ENCODE results near the gene GPR37. TPM values are rescaled to one million over a fixed set of nuclear protein-coding genes. Genes with fewer than 3 reads are reported as not detected.

GPR37 gene
- total and polyA plus RNA-seq, 2 donors (not counting 3 experiments of a cell fraction or from before 2014, with no cell fraction given): 0.92 to 2.1 TPM

- Histone ChIP-seq H3K4me1 (ENCODE audit: control insufficient read depth, extremely low read depth, insufficient read depth, low read length) (no peaks in the 10 kb centered on the region), H3K9ac (replicated peaks; ENCODE audit: extremely low read depth, insufficient read depth, low read length) (no peak overlapping the region), H3K27ac (ENCODE audit: insufficient read depth, low read depth, low read length) (no peak overlapping the region), H3K36me3 (ENCODE audit: control insufficient read depth in 2 of 2, extremely low read depth in 1 of 2, insufficient read depth in 2 of 2, low read length in 2 of 2) (no peaks in the 10 kb centered on the region), H3K9me1 (replicated peaks; ENCODE audit: control insufficient read depth, extremely low read depth, insufficient read depth, low read length) (no peaks in the 10 kb centered on the region), H3K27me3 (ENCODE audit: control insufficient read depth in 2 of 2, insufficient read depth in 2 of 2, low read length in 2 of 2) (peaks cover 4 to 7% of the 10 kb centered on the region in 2 experiments), H3K79me2 (ENCODE audit: control insufficient read depth, insufficient read depth, low read length) (no peaks in the 10 kb centered on the region), H3K4me3 (replicated peaks in 1 of 3; ENCODE audit: insufficient read depth in 1 of 3, low read depth in 1 of 3, low read length in 3 of 3) (no peak overlapping the region), H2AFZ (ENCODE audit: low read depth, low read length) (no peak overlapping the region), H3K9me3 (replicated peaks; ENCODE audit: control insufficient read depth, insufficient read depth, low read length) (no peaks in the 10 kb centered on the region), H3K4me2 (ENCODE audit: insufficient read depth, low read length) (no peak overlapping the region), H4K20me1 (replicated peaks; ENCODE audit: control insufficient read depth, extremely low read depth, insufficient read depth, low read length) (no peaks in the 10 kb centered on the region)
- ChIA-PET POLR2A (no interaction called here), CTCF (interaction anchor here (2.5 kb wide), 1 partner anchor 692 kb away, joined by 7 read pairs; no protein-coding TSS in a partner anchor)
- TF ChIP-seq MAX (IDR thresholded peaks at IDR 0.05; ENCODE audit: insufficient read depth, insufficient read length) (no peak), CTCF (IDR thresholded peaks at IDR 0.05; ENCODE audit: extremely low read depth in 1 of 2, insufficient read depth in 1 of 2, low read depth in 1 of 2, low read length in 2 of 2) (no peak), JUN (IDR thresholded peaks at IDR 0.05; ENCODE audit: borderline replicate concordance, insufficient read depth, insufficient read length, low read depth) (no peak)
- DNase-seq (ENCODE audit: low read depth, low spot score) (no peak), FAIRE-seq (no peak)
- no TSS peak for BruUV-seq (replicated peaks)
- intact Hi-C loops (cut with micrococcal nuclease): no loop called here
- dilution Hi-C loops (cut with MboI; ENCODE audit: extremely low pct_ligation_motif_present, low sequenced_read_pairs): no loop called here
These were observed 27.1 kb upstream of the GPR37 start for GRCh38 chr7:124792696-124793095.

GRCh38 chr7:124792002-124792401 lies 26.4 kb upstream of the GPR37 start:
- Histone ChIP-seq H3K4me2 (ENCODE audit: insufficient read depth, low read length) (no peak overlapping the region), H4K20me1 (replicated peaks; ENCODE audit: control insufficient read depth, extremely low read depth, insufficient read depth, low read length) (no peaks in the 10 kb centered on the region), H3K4me3 (replicated peaks in 1 of 3; ENCODE audit: insufficient read depth in 1 of 3, low read depth in 1 of 3, low read length in 3 of 3) (no peak overlapping the region), H3K9me1 (replicated peaks; ENCODE audit: control insufficient read depth, extremely low read depth, insufficient read depth, low read length) (no peaks in the 10 kb centered on the region), H3K27me3 (ENCODE audit: control insufficient read depth in 2 of 2, insufficient read depth in 2 of 2, low read length in 2 of 2) (peaks cover 4 to 7% of the 10 kb centered on the region in 2 experiments), H3K9me3 (replicated peaks; ENCODE audit: control insufficient read depth, insufficient read depth, low read length) (no peaks in the 10 kb centered on the region), H3K9ac (replicated peaks; ENCODE audit: extremely low read depth, insufficient read depth, low read length) (no peak overlapping the region), H3K36me3 (ENCODE audit: control insufficient read depth in 2 of 2, extremely low read depth in 1 of 2, insufficient read depth in 2 of 2, low read length in 2 of 2) (no peaks in the 10 kb centered on the region), H3K4me1 (ENCODE audit: control insufficient read depth, extremely low read depth, insufficient read depth, low read length) (no peaks in the 10 kb centered on the region), H2AFZ (ENCODE audit: low read depth, low read length) (no peak overlapping the region), H3K79me2 (ENCODE audit: control insufficient read depth, insufficient read depth, low read length) (no peaks in the 10 kb centered on the region), H3K27ac (ENCODE audit: insufficient read depth, low read depth, low read length) (no peak overlapping the region)
- intact Hi-C loops (cut with micrococcal nuclease) (no loop called here), dilution Hi-C loops (cut with MboI; ENCODE audit: extremely low pct_ligation_motif_present, low sequenced_read_pairs) (no loop called here)
- POLR2A ChIA-PET: no interaction called here
- DNase-seq (ENCODE audit: low read depth, low spot score) (no peak), FAIRE-seq (no peak)
- CTCF ChIA-PET: interaction anchor here (2.5 kb wide), 1 partner anchor 691 kb away, joined by 7 read pairs; no protein-coding TSS in a partner anchor
- no peak for TF ChIP-seq JUN (IDR thresholded peaks at IDR 0.05; ENCODE audit: borderline replicate concordance, insufficient read depth, insufficient read length, low read depth)
- TF ChIP-seq POLR2A (IDR thresholded peaks at IDR 0.05; ENCODE audit: low read depth, low read length): no peak
- TF ChIP-seq FOS (IDR thresholded peaks at IDR 0.05; ENCODE audit: borderline replicate concordance, insufficient read depth, low read length): no peak
- TF ChIP-seq EZH2 (IDR thresholded peaks at IDR 0.05; ENCODE audit: borderline replicate concordance, low read depth, low read length, severe bottlenecking): no peak
- no peak for TF ChIP-seq GATA2 (IDR thresholded peaks at IDR 0.05; ENCODE audit: insufficient read depth, insufficient read length, low read depth, low read length)
- TF ChIP-seq MAX (IDR thresholded peaks at IDR 0.05; ENCODE audit: insufficient read depth, insufficient read length): no peak
- no peak for TF ChIP-seq CTCF (IDR thresholded peaks at IDR 0.05; ENCODE audit: extremely low read depth in 1 of 2, insufficient read depth in 1 of 2, low read depth in 1 of 2, low read length in 2 of 2)
- no peak for TF ChIP-seq POLR2AphosphoS5 (IDR thresholded peaks at IDR 0.05; ENCODE audit: insufficient read depth, low read depth, low read length)
- TF ChIP-seq MYC (IDR thresholded peaks at IDR 0.05; ENCODE audit: low read depth, low read length): no peak
- no TSS peak for BruUV-seq (replicated peaks)

Measured in endothelial cell of umbilical vein (primary cell).